ENCODE results near the gene LFNG.

Gene LFNG

GRCh38 chr7:2478399-2478785 lies 41.2 kb upstream of the LFNG start:
- peak overlapping the region; percentile 90 for H2BK15ac ChIP-seq (ENCODE audit: low read length)
- H3K18ac ChIP-seq (ENCODE audit: low read length): peak overlapping the region; percentile 96

GRCh38 chr7:2478800-2479199 lies 40.8 kb upstream of the LFNG start:
- H2BK12ac ChIP-seq (ENCODE audit: low read length): peak overlapping the region; percentile 97
- H3K79me1 ChIP-seq (ENCODE audit: low read depth, low read length): no peaks in the 10 kb centered on the region
- H3K36me3 ChIP-seq (replicated peaks in 1 of 2; ENCODE audit: control insufficient read depth in 2 of 2, insufficient read depth in 2 of 2, low read length in 2 of 2): no peaks in the 10 kb centered on the region
- H2BK15ac ChIP-seq (ENCODE audit: low read length): peak overlapping the region; percentile 90
- H3K9ac ChIP-seq (ENCODE audit: low read depth, low read length, poor library complexity): peak overlapping the region; percentile 51
- no peak overlapping the region for H3K4me3 ChIP-seq (ENCODE audit: low read length in 2 of 2)
- H2AFZ ChIP-seq (ENCODE audit: low read length): no peak overlapping the region
- no peak overlapping the region for H3K23ac ChIP-seq (ENCODE audit: low read depth, low read length, poor library complexity)
- no peak overlapping the region for H4K91ac ChIP-seq (ENCODE audit: low read depth, low read length, poor library complexity)
- H3K4ac ChIP-seq (ENCODE audit: low read length): no peak overlapping the region
- H3K9me3 ChIP-seq (replicated peaks in 1 of 2; ENCODE audit: control insufficient read depth in 2 of 2, insufficient read depth in 1 of 2, low read depth in 1 of 2, low read length in 2 of 2): peaks cover 4 to 5% of the 10 kb centered on the region in 2 donors
- H3K27ac ChIP-seq (replicated peaks; ENCODE audit: low read length): no peak overlapping the region
- H2BK120ac ChIP-seq (ENCODE audit: low read depth, low read length): peak overlapping the region; percentile 25
- peak overlapping the region; percentile 65 for H2AK5ac ChIP-seq (ENCODE audit: low read depth, low read length)
- peaks cover 24 to 32% of the 10 kb centered on the region in 2 donors for H3K4me1 ChIP-seq (ENCODE audit: control insufficient read depth in 2 of 2, insufficient read depth in 1 of 2, low read depth in 1 of 2, low read length in 2 of 2)
- no peak overlapping the region for H3K4me2 ChIP-seq (ENCODE audit: insufficient read depth, low read length, poor library complexity, severe bottlenecking)
- DNase-seq (ENCODE audit: low spot score): no peak
- H4K8ac ChIP-seq (ENCODE audit: low read depth, low read length): no peak overlapping the region
- WGBS, 2 donors (ENCODE audit: extremely low coverage in 2 of 2, insufficient read length in 2 of 2, insufficient replicate concordance in 1 of 2): no CpG with 5 or more reads among the region's 19 CpGs
- H3K27me3 ChIP-seq (ENCODE audit: control insufficient read depth in 3 of 3, insufficient read depth in 3 of 3, low read depth in 1 of 3, low read length in 3 of 3): no peaks in the 10 kb centered on the region
- peak overlapping the region; percentile 82 for H3K18ac ChIP-seq (ENCODE audit: low read length)
- H2BK5ac ChIP-seq (ENCODE audit: low read length): peak overlapping the region; percentile 87
- no peak overlapping the region for H3K14ac ChIP-seq (ENCODE audit: low read length)

More at GRCh38 chr7:2478399-2478785, 41.2 kb upstream of the LFNG start:
- Histone ChIP-seq H2BK5ac (ENCODE audit: low read length) (peak overlapping the region; percentile 87), H2AFZ (ENCODE audit: low read length) (peak overlapping the region; percentile 95), H4K91ac (ENCODE audit: low read depth, low read length, poor library complexity) (no peak overlapping the region), H3K9me3 (replicated peaks in 1 of 2; ENCODE audit: control insufficient read depth in 2 of 2, insufficient read depth in 1 of 2, low read depth in 1 of 2, low read length in 2 of 2) (peaks cover 4 to 5% of the 10 kb centered on the region in 2 donors), H3K27ac (replicated peaks; ENCODE audit: low read length) (no peak overlapping the region), H3K23ac (ENCODE audit: low read depth, low read length, poor library complexity) (no peak overlapping the region), H3K4me3 (ENCODE audit: low read length in 2 of 2) (no peak overlapping the region), H3K9ac (ENCODE audit: low read depth, low read length, poor library complexity) (no peak overlapping the region), H3K4me1 (ENCODE audit: control insufficient read depth in 2 of 2, insufficient read depth in 1 of 2, low read depth in 1 of 2, low read length in 2 of 2) (peaks cover 24 to 32% of the 10 kb centered on the region in 2 donors), H2AK5ac (ENCODE audit: low read depth, low read length) (peak overlapping the region; percentile 65), H3K79me1 (ENCODE audit: low read depth, low read length) (no peaks in the 10 kb centered on the region), H3K4ac (ENCODE audit: low read length) (peak overlapping the region; percentile 28), H3K4me2 (ENCODE audit: insufficient read depth, low read length, poor library complexity, severe bottlenecking) (no peak overlapping the region), H4K8ac (ENCODE audit: low read depth, low read length) (no peak overlapping the region), H2BK12ac (ENCODE audit: low read length) (peak overlapping the region; percentile 97), H3K14ac (ENCODE audit: low read length) (peak overlapping the region; percentile 3), H3K27me3 (ENCODE audit: control insufficient read depth in 3 of 3, insufficient read depth in 3 of 3, low read depth in 1 of 3, low read length in 3 of 3) (no peaks in the 10 kb centered on the region), H3K36me3 (replicated peaks in 1 of 2; ENCODE audit: control insufficient read depth in 2 of 2, insufficient read depth in 2 of 2, low read length in 2 of 2) (no peaks in the 10 kb centered on the region), H2BK120ac (ENCODE audit: low read depth, low read length) (peak overlapping the region; percentile 25)
- WGBS, 2 donors (ENCODE audit: extremely low coverage in 2 of 2, insufficient read length in 2 of 2, insufficient replicate concordance in 1 of 2): no CpG with 5 or more reads among the region's 11 CpGs
- no peak for DNase-seq (ENCODE audit: low spot score)

- Histone ChIP-seq H3K27me3 (ENCODE audit: control insufficient read depth in 3 of 3, insufficient read depth in 3 of 3, low read depth in 1 of 3, low read length in 3 of 3) (no peaks in the 10 kb centered on the region), H3K23ac (ENCODE audit: low read depth, low read length, poor library complexity) (no peak overlapping the region), H3K14ac (ENCODE audit: low read length) (peak overlapping the region; percentile 26), H2BK12ac (ENCODE audit: low read length) (peak overlapping the region; percentile 97), H2BK5ac (ENCODE audit: low read length) (peak overlapping the region; percentile 87), H4K91ac (ENCODE audit: low read depth, low read length, poor library complexity) (peak overlapping the region; percentile 77), H2AFZ (ENCODE audit: low read length) (peak overlapping the region; percentile 54), H4K8ac (ENCODE audit: low read depth, low read length) (no peak overlapping the region), H2BK120ac (ENCODE audit: low read depth, low read length) (peak overlapping the region; percentile 50), H3K27ac (replicated peaks; ENCODE audit: low read length) (no peak overlapping the region), H3K9ac (ENCODE audit: low read depth, low read length, poor library complexity) (no peak overlapping the region), H2BK15ac (ENCODE audit: low read length) (peak overlapping the region; percentile 90), H2AK5ac (ENCODE audit: low read depth, low read length) (peak overlapping the region; percentile 65), H3K9me3 (replicated peaks in 1 of 2; ENCODE audit: control insufficient read depth in 2 of 2, insufficient read depth in 1 of 2, low read depth in 1 of 2, low read length in 2 of 2) (peaks cover 4 to 5% of the 10 kb centered on the region in 2 donors), H3K4me2 (ENCODE audit: insufficient read depth, low read length, poor library complexity, severe bottlenecking) (no peak overlapping the region), H3K4me3 (ENCODE audit: low read length in 2 of 2) (no peak overlapping the region), H3K4me1 (ENCODE audit: control insufficient read depth in 2 of 2, insufficient read depth in 1 of 2, low read depth in 1 of 2, low read length in 2 of 2) (peaks cover 21 to 27% of the 10 kb centered on the region in 2 donors), H3K36me3 (replicated peaks in 1 of 2; ENCODE audit: control insufficient read depth in 2 of 2, insufficient read depth in 2 of 2, low read length in 2 of 2) (no peaks in the 10 kb centered on the region), H3K79me1 (ENCODE audit: low read depth, low read length) (no peaks in the 10 kb centered on the region), H3K4ac (ENCODE audit: low read length) (no peak overlapping the region), H3K18ac (ENCODE audit: low read length) (peak overlapping the region; percentile 82)
- DNase-seq (ENCODE audit: low spot score): no peak
- WGBS, 2 donors (ENCODE audit: extremely low coverage in 2 of 2, insufficient read length in 2 of 2, insufficient replicate concordance in 1 of 2): no CpG with 5 or more reads among the region's 16 CpGs
These were observed 40.1 kb upstream of the LFNG start for GRCh38 chr7:2479276-2480069.

- no peaks in the 10 kb centered on the region for H3K36me3 ChIP-seq (replicated peaks in 1 of 2; ENCODE audit: control insufficient read depth in 2 of 2, insufficient read depth in 2 of 2, low read length in 2 of 2)
- no peaks in the 10 kb centered on the region for H3K27me3 ChIP-seq (ENCODE audit: control insufficient read depth in 3 of 3, insufficient read depth in 3 of 3, low read depth in 1 of 3, low read length in 3 of 3)
- peak overlapping the region; percentile 53 for H3K4ac ChIP-seq (ENCODE audit: low read length)
- no peak for DNase-seq (ENCODE audit: low spot score)
- H4K91ac ChIP-seq (ENCODE audit: low read depth, low read length, poor library complexity): peak overlapping the region; percentile 93
- WGBS, 2 donors (ENCODE audit: extremely low coverage in 2 of 2, insufficient read length in 2 of 2, insufficient replicate concordance in 1 of 2): no CpG with 5 or more reads among the region's 21 CpGs
- peak overlapping the region; percentile 82 for H3K18ac ChIP-seq (ENCODE audit: low read length)
- H3K9ac ChIP-seq (ENCODE audit: low read depth, low read length, poor library complexity): peak overlapping the region; percentile 31
- H2BK15ac ChIP-seq (ENCODE audit: low read length): peak overlapping the region; percentile 90
- peak overlapping the region; percentile 48 for H2BK120ac ChIP-seq (ENCODE audit: low read depth, low read length)
- H2AFZ ChIP-seq (ENCODE audit: low read length): peak overlapping the region; percentile 54
- H3K14ac ChIP-seq (ENCODE audit: low read length): peak overlapping the region; percentile 58
- no peaks in the 10 kb centered on the region for H3K79me1 ChIP-seq (ENCODE audit: low read depth, low read length)
- H2BK5ac ChIP-seq (ENCODE audit: low read length): peak overlapping the region; percentile 57
- H2BK12ac ChIP-seq (ENCODE audit: low read length): peak overlapping the region; percentile 84
- H3K23ac ChIP-seq (ENCODE audit: low read depth, low read length, poor library complexity): no peak overlapping the region
- H3K4me1 ChIP-seq (ENCODE audit: control insufficient read depth in 2 of 2, insufficient read depth in 1 of 2, low read depth in 1 of 2, low read length in 2 of 2): peaks cover 18 to 23% of the 10 kb centered on the region in 2 donors
- H3K4me2 ChIP-seq (ENCODE audit: insufficient read depth, low read length, poor library complexity, severe bottlenecking): no peak overlapping the region
- H3K9me3 ChIP-seq (replicated peaks in 1 of 2; ENCODE audit: control insufficient read depth in 2 of 2, insufficient read depth in 1 of 2, low read depth in 1 of 2, low read length in 2 of 2): peaks cover 4 to 5% of the 10 kb centered on the region in 2 donors
- peak overlapping the region; percentile 65 for H2AK5ac ChIP-seq (ENCODE audit: low read depth, low read length)
- no peak overlapping the region for H3K4me3 ChIP-seq (ENCODE audit: low read length in 2 of 2)
- H4K8ac ChIP-seq (ENCODE audit: low read depth, low read length): no peak overlapping the region
- H3K27ac ChIP-seq (replicated peaks; ENCODE audit: low read length): no peak overlapping the region
These were observed 39.5 kb upstream of the LFNG start for GRCh38 chr7:2480070-2480408.
